GM12875 (cell line): Measurements from ENCODE around the gene F13A1.

Experiments used
- H3K4me3 ChIP-seq: one replicate; pipeline ENCODE4 v1.5.1; 2011; ENCODE audit warnings: low read depth, low read length, control low read depth
- CTCF ChIP-seq: IDR thresholded peaks from 2 replicates; pipeline ENCODE4 v1.5.1; 2011; ENCODE audit warnings: low read depth, mild to moderate bottlenecking, control low read depth, inconsistent platforms, low read length, moderate library complexity, borderline replicate concordance; ENCODE audit not compliant: insufficient read depth

Gene F13A1

GRCh38 chr6:6332811-6333244 lies 12.4 kb upstream of the F13A1 start:
- no peak for TF ChIP-seq CTCF
- H3K4me3 ChIP-seq: no peak overlapping the region

GRCh38 chr6:6331946-6332601 lies 11.6 kb upstream of the F13A1 start:
- H3K4me3 ChIP-seq: no peak overlapping the region
- TF ChIP-seq CTCF: no peak

GRCh38 chr6:6331393-6331792 lies 10.9 kb upstream of the F13A1 start:
- TF ChIP-seq CTCF: no peak
- H3K4me3 ChIP-seq: no peak overlapping the region

GRCh38 chr6:6330407-6330806 lies 9.9 kb upstream of the F13A1 start:
- TF ChIP-seq CTCF: no peak
- H3K4me3 ChIP-seq: no peak overlapping the region

- H3K4me3 ChIP-seq: no peak overlapping the region
- TF ChIP-seq CTCF: no peak
These were observed 8.0 kb upstream of the F13A1 start for GRCh38 chr6:6328451-6328850.

GRCh38 chr6:6323352-6323751 lies 2.9 kb upstream of the F13A1 start:
- TF ChIP-seq CTCF: no peak

GRCh38 chr6:6320901-6321300 lies 439 bp upstream of the F13A1 start:
- no peak for TF ChIP-seq CTCF
- H3K4me3 ChIP-seq: no peak overlapping the region

More at GRCh38 chr6:6323352-6323751, 2.9 kb upstream of the F13A1 start:
- H3K4me3 ChIP-seq: no peak overlapping the region
